SH-SY5Y (cell line): ENCODE measurements around the gene PRPF40B.

ENCODE experiments used
- GATA2 ChIP-seq: IDR thresholded peaks from 2 replicates; pipeline ENCODE4 v1.6.1; 2011; ENCODE audit warnings: mild to moderate bottlenecking, low read depth, low read length
- GATA3 ChIP-seq: IDR thresholded peaks from 2 replicates; pipeline ENCODE4 v1.6.1; 2011; ENCODE audit warnings: low read depth, mild to moderate bottlenecking, low read length, moderate library complexity

- TF ChIP-seq GATA2: no peak
- no peak for TF ChIP-seq GATA3
Measured at GRCh38 chr12:49636979-49637755, 13.8 kb downstream of the PRPF40B start.
